GM21367 (cell line): ENCODE data around the gene SLC25A11.

ENCODE experiments used
- ATAC-seq: cut with Tn5 transposase; IDR thresholded peaks from one replicate; pipeline ENCODE4 v1.9.1; 2021; ENCODE audit not compliant: unreplicated experiment

The SLC25A11 gene

DNA sequence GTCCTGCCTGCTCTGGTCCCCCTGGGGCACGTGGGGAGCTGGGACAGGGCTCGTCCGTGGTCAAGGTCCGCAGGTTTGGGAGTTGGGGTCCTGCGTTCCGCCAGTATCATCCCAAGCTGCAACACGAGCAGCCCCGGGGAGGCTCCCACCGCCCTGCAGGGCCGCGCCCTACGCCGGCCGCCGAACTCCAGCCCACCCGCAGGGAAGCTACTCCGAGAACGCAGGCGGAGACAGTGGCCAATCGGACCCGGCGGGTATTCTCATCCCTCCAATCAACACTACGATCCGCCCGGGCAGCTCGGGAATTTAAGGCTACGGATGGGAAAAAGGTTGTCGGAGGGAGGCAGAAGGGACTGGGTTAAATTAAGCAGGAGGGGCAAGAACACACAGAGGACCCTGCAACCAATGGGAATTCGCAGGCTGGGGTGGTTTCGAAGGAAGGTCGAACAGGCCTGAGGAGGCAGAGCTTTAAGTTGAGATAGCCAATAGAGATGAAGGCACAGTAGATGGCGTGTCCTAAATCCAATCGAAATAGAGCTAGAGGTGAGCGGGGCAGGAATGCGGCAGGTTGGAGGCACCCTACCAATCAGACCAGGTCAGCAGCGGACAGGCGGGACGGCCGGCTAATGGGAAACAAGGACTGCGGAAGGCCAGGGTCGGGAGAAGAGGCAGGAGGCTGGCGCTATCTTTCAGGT is 27.1 kb upstream of the SLC25A11 start:
- ATAC-seq, result peak; percentile 67

- ATAC-seq, result no peak
Observed at GRCh38 chr17:4965311-4965986, 25.6 kb upstream of the SLC25A11 start.

DNA sequence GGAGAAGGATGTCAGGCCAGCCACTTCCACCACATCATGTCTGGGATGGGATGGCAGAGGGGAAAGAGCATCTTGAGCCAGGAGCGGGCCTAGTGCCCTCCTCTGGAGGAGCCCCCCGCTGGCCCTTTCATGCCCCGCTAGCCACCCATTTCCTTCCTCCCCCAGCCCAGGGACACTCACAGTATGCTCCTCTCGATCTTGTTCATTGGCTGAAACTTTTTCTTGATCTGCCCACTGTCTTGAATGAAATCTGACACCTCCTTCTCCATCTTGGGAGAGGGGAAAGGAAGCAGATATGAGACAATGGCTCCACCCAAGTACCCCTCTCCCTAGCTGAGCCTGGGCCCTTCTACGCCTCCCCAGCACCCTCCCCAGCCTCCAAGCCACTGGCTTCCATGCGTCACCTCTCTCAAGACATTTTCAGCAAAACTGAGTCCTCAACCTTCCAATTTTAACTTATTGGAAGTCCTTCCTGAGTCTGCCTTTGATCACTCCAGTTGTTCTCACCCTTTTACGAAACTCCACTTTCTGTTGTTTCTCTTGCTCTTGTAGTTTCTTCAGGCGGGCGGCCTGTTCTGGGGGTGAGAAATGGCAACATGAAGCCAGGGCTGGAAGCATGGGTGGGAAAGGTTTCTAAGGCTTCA is 20.6 kb upstream of the SLC25A11 start:
- no peak for ATAC-seq

- ATAC-seq, result no peak
Observed at GRCh38 chr17:4959261-4959965, 19.6 kb upstream of the SLC25A11 start.

- ATAC-seq, result no peak
Observed at GRCh38 chr17:4958102-4958501, 18.3 kb upstream of the SLC25A11 start.

DNA sequence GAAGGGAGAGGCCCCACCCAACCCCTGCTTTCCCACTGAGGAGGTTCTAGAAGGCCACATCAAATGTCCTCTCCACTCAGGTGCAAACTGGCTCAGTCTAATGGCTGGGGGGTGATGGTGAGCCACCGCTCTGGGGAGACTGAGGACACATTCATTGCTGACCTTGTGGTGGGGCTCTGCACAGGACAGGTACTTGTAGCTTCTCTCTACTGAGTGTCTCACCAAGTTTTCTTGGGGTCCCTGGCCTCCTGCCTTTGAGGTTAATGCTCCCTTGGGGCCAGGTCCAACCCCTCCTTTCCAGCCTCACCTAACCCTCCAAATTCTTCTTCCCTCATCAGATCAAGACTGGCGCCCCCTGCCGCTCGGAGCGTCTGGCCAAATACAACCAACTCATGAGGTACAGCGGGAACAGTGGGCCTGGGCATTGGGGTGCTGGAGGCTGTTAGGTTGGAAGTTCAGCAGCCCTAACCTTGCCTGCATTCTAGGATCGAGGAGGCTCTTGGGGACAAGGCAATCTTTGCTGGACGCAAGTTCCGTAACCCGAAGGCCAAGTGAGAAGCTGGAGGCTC is 16.7 kb upstream of the SLC25A11 start:
- ATAC-seq, result no peak

- no peak for ATAC-seq
Observed at GRCh38 chr17:4955091-4955490, 15.2 kb upstream of the SLC25A11 start.

GRCh38 chr17:4953451-4953961 is 13.7 kb upstream of the SLC25A11 start:
- ATAC-seq, result no peak

DNA sequence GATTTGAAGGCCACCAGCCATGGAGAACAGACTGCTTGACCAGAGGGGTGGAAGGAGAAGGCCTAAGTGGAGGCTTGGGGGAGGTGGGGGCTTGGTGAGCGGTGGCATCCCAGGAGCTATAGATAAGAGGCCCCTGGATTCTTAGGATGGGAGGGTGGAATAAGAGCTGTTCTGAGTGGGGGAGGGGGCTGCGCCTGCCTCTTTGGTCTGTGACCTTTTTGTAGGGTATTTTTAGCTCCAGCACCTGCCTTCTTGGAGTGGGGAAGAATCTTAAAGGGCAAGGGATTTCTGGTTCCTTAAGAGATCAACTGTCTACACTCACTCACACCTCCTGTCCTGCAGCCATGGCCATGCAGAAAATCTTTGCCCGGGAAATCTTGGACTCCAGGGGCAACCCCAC is 11.6 kb upstream of the SLC25A11 start:
- ATAC-seq, result no peak

DNA sequence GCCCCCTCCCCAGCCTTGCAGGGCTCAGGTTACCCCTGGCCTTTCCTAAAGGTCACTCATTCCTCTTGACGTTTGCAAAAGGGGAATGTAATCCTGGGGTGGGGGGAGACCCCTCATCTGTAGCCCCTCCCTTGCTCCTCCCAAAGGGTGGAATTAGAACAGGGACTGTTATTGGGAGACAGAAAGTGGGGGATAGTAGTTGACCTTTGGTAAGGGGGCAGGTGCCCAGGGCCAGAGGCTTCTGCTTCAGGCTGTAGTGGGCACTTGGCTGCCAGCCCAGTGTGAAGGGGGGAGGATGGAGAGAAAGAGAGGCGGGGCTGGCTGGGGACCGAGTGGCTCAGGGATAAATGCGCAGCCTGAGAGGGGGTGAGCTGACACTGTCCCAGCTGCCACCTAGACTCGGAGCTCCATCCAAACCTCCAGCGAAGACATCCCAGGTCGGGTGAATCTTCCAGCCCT is 10.9 kb upstream of the SLC25A11 start, which contains the start of gene ENO3:
TSS of gene ENO3 (plus strand) at position 374 of the 459 bp plus-strand sequence. CDS start 711 bp downstream, outside the sequence.
- no peak for ATAC-seq

- ATAC-seq, result no peak
Observed at GRCh38 chr17:4950075-4950745, 10.4 kb upstream of the SLC25A11 start.

DNA sequence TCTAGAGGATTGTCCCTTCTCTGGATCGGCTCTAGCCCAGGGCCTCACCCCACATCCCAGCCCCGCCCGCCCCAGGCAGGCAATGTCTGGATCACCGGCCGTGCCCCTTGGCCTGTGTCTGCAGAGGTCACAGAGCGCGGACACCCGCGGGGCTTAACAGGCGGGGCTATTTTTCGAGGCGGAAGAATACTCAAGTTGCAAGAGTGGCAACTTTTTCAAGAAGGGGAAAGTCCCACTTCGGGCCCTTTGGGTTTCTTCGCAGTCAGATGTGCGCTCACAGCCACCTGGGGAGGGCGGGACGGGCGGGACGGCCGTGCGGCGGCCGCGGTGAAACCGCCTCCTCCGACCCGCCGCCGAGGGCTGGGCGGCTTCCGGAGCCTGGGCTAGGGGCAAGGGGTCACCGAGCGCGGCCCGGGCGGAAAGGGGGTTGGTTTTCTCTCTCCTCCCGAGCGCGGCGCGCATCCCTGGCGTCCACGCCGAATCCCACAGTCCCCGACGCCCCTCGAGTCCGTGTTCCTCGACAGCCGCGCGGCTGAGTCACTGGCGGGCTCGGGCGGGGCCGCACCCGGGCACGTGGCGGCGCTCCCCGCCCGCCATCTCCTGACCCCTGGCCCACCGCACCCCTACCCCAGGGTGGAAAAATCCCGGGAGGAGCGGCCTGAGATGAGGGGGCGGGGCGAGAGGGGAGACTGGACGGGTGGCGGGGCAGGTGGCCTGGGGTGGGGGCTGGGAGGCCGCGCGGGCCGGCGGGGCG is 9.7 kb upstream of the SLC25A11 start:
- no peak for ATAC-seq

DNA sequence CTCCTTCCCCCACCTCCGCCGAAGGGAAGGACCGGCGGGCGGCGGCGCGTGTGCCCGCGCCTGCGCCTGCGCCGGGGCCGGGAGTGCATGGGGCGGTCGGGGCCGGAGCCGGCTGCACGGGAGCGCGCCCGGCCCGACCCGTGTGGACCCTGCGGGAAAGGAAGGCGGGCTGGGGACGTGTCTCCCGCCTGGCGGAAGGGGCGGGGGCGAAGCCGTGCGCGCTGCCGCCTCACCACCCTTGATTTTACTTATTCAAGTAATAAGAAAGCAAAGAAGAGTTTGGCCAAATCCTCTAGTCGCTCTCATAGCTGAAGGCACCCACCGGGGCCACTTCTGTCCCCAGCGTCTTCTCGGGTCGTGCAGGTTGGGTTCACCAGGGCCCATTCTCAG is 9.1 kb upstream of the SLC25A11 start:
- ATAC-seq, result no peak

DNA sequence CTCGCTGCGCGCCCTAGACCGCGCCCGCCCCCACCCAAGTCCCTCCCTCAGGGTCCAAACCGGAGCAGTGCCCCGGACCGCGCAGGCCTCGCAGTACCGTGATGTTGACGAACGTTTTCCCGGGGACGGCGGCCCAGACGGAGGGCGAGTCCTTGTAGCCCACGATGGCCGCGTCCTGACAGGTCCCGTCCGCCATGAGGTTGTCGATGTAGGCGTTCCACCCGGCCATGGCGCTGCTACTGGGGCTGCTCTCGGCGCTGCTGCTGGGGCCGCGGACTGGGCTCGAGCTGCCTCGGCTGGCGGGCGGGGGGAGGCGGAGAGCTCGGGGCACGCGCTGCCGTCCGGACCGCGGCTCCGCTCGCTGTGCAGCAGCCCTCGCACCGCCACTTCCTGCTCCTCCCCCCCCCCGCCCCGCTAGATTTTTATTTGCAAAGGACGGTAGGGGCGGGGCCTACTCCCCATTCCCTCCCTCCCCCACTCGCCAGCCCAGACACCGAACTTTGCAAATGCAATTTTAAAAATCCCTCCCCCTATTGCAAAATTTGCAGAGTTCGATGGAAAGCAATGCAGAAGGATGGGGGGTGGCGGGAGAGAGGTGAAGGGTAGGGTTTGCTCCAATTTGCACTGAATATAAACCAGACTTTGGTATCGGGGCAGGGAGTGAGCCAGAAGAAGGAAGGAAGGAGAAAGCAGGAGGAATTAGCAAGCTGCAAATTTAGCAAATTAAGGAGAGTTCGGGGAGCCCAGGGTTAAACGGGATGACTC is 8.5 kb upstream of the SLC25A11 start, which contains the start of gene PFN1:
TSS of gene PFN1 (minus strand) at position 365 of the 765 bp plus-strand sequence. CDS start at position 229, 136 bp downstream.
- no peak for ATAC-seq

DNA sequence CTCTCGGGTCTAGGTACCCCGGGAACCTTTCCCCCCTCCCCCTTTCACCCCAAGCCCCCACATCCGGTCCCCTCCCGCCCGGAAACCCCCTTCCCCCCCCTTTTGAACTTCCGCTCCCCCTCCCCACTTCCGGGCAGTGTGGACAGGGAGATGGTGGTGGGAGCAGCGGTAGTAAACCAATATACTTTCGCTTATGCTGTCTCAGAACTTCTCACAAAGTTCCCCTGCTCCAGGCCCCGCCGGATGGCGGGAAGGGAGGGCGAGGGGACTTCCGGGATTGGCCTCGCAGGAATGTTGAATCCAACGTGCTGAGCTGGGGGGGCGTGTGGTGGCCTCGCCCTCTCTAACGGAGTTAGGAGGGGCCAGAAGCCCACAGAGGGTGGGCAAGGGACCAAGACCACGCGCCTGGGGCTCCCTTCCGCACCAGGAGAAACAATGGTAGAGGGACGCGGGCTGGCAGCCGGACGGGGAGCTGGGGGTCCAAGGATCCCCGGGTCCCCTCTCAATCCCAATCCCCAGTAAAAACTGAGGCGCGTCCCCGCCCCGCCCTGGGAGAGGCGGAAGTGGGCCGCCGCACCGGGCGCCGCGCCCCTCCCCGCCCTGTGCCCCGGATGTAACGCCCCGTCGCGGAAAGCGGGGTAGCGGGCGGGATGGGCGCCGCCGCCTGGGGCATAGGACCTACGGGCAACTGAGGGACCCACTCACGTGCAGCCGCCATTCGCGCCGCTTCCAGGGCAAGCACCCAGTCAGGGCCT is 7.7 kb upstream of the SLC25A11 start:
- no peak for ATAC-seq

- ATAC-seq, result no peak
Observed at GRCh38 chr17:4947010-4947410, 7.2 kb upstream of the SLC25A11 start.

GRCh38 chr17:4946312-4946976 is 6.6 kb upstream of the SLC25A11 start:
- no peak for ATAC-seq

GRCh38 chr17:4945944-4946280 is 6.1 kb upstream of the SLC25A11 start:
- no peak for ATAC-seq
